HepG2 (cell line): ENCODE measurements around the gene TPTE2. TPM values are rescaled to one million over a fixed set of nuclear protein-coding genes. Genes with fewer than 3 reads are reported as not detected.

Source experiments
- ATF6 ChIP-seq: sonication (generic); formaldehyde crosslinking; conservative IDR thresholded peaks from 2 replicates; pipeline ENCODE4 v1.4.0; 2020; ENCODE audit warnings: missing genetic modification reagents
- HMGXB4 ChIP-seq, 2 experiments: sonication (generic) in 1 of 2; formaldehyde crosslinking in 1 of 2; IDR thresholded peaks; 2 replicates each; pipeline versions ENCODE4 v1.4.0 to v1.6.1; 2018 to 2020; ENCODE audit warnings: missing genetic modification reagents in 2 of 2, borderline replicate concordance in 1 of 2, low read depth in 1 of 2, mild to moderate bottlenecking in 1 of 2, missing biosample characterization in 1 of 2
- KMT2B ChIP-seq: IDR thresholded peaks from 2 replicates; pipeline ENCODE4 v1.6.1; 2016; ENCODE audit warnings: missing genetic modification reagents, missing compliant biosample characterization
- MTA1 ChIP-seq: sonication (generic); formaldehyde crosslinking; IDR thresholded peaks from 2 replicates; pipeline ENCODE4 v1.4.0; 2020; ENCODE audit warnings: missing genetic modification reagents, mild to moderate bottlenecking, borderline replicate concordance
- ZBTB8A ChIP-seq: sonication (generic); formaldehyde crosslinking; IDR thresholded peaks from 2 replicates; pipeline ENCODE4 v1.4.0; 2020; ENCODE audit warnings: mild to moderate bottlenecking, low read depth, missing genetic modification reagents, borderline replicate concordance
- ZNF781 ChIP-seq: sonication (generic); formaldehyde crosslinking; IDR thresholded peaks from 2 replicates; pipeline ENCODE4 v1.5.1; 2020; ENCODE audit warnings: borderline replicate concordance, mild to moderate bottlenecking, missing genetic modification reagents; ENCODE audit errors: not compliant biosample characterization
- ZSCAN22 ChIP-seq: sonication (generic); formaldehyde crosslinking; IDR thresholded peaks from 2 replicates; pipeline ENCODE4 v1.4.0; 2020; ENCODE audit warnings: mild to moderate bottlenecking, missing genetic modification reagents
- polyA plus RNA-seq, 8 experiments: library from polyadenylated mRNA; depleted of rRNA in 3 of 8; stranded (reverse) in 7 of 8; unstranded in 1 of 8; fragments of >200 nt; fragmentation: Illumina TruSeq in 4 of 8; extraction: Trizol in 4 of 8; gene quantifications; 2 replicates each; pipeline versions ENCODE4 v1.2.1 to v1.2.3, GENCODE V29; 2011 to 2016; ENCODE audit warnings: low read depth in 4 of 8, missing spikeins in 1 of 8, mixed read lengths in 1 of 8; ENCODE audit not compliant: insufficient read depth in 1 of 8
- total RNA-seq, 5 experiments: library from RNA; depleted of rRNA; stranded (reverse); fragments of >200 nt; fragmentation: Illumina TruSeq; extraction: Trizol; gene quantifications; 2 replicates each; pipeline ENCODE4 v1.2.3, GENCODE V29; 2016; ENCODE audit warnings: low read depth in 1 of 5
- TF ChIP-seq, protein P1 (sequence below): sonication (generic); formaldehyde crosslinking; IDR thresholded peaks from 2 replicates; pipeline ENCODE4 v1.4.0; 2020; ENCODE audit warnings: missing genetic modification reagents, mild to moderate bottlenecking, borderline replicate concordance
- TF ChIP-seq, protein P2 (sequence below): sonication (generic); formaldehyde crosslinking; IDR thresholded peaks from 2 replicates; pipeline ENCODE4 v1.4.0; 2020; ENCODE audit warnings: missing genetic modification reagents
- TF ChIP-seq, protein P3 (sequence below): sonication (generic); formaldehyde crosslinking; IDR thresholded peaks from 2 replicates; pipeline ENCODE4 v1.5.0; 2020; ENCODE audit warnings: mild to moderate bottlenecking, missing genetic modification reagents, borderline replicate concordance
- TF ChIP-seq, protein P4 (sequence below), 2 experiments: fragments of 450-650 bp in 1 of 2; sonication (generic) in 1 of 2; formaldehyde crosslinking; IDR thresholded peaks; 2 replicates each; pipeline versions ENCODE4 v1.5.0 to v1.8.0; 2020 to 2022; ENCODE audit warnings: mild to moderate bottlenecking in 1 of 2, missing genetic modification reagents in 1 of 2

The TPTE2 gene
- total and polyA plus RNA-seq, 2 of the 13 experiments (the other 11 are each of a cell fraction or from before 2014, with no cell fraction given) = 0.07 TPM; not detected in 1

- TF ChIP-seq, protein P1, sequence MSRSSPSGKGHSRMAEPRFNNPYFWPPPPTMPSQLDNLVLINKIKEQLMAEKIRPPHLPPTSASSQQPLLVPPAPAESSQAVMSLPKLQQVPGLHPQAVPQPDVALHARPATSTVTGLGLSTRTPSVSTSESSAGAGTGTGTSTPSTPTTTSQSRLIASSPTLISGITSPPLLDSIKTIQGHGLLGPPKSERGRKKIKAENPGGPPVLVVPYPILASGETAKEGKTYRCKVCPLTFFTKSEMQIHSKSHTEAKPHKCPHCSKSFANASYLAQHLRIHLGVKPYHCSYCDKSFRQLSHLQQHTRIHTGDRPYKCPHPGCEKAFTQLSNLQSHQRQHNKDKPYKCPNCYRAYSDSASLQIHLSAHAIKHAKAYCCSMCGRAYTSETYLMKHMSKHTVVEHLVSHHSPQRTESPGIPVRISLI (CRISPR knock-in tag) = peak; percentile 97
- TF ChIP-seq, protein P2, sequence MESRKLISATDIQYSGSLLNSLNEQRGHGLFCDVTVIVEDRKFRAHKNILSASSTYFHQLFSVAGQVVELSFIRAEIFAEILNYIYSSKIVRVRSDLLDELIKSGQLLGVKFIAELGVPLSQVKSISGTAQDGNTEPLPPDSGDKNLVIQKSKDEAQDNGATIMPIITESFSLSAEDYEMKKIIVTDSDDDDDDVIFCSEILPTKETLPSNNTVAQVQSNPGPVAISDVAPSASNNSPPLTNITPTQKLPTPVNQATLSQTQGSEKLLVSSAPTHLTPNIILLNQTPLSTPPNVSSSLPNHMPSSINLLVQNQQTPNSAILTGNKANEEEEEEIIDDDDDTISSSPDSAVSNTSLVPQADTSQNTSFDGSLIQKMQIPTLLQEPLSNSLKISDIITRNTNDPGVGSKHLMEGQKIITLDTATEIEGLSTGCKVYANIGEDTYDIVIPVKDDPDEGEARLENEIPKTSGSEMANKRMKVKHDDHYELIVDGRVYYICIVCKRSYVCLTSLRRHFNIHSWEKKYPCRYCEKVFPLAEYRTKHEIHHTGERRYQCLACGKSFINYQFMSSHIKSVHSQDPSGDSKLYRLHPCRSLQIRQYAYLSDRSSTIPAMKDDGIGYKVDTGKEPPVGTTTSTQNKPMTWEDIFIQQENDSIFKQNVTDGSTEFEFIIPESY = peak; percentile 72; the same call in 1 of the 2 replicates
- TF ChIP-seq ZBTB8A = no peak
- no peak for TF ChIP-seq KMT2B
- TF ChIP-seq, protein P3, sequence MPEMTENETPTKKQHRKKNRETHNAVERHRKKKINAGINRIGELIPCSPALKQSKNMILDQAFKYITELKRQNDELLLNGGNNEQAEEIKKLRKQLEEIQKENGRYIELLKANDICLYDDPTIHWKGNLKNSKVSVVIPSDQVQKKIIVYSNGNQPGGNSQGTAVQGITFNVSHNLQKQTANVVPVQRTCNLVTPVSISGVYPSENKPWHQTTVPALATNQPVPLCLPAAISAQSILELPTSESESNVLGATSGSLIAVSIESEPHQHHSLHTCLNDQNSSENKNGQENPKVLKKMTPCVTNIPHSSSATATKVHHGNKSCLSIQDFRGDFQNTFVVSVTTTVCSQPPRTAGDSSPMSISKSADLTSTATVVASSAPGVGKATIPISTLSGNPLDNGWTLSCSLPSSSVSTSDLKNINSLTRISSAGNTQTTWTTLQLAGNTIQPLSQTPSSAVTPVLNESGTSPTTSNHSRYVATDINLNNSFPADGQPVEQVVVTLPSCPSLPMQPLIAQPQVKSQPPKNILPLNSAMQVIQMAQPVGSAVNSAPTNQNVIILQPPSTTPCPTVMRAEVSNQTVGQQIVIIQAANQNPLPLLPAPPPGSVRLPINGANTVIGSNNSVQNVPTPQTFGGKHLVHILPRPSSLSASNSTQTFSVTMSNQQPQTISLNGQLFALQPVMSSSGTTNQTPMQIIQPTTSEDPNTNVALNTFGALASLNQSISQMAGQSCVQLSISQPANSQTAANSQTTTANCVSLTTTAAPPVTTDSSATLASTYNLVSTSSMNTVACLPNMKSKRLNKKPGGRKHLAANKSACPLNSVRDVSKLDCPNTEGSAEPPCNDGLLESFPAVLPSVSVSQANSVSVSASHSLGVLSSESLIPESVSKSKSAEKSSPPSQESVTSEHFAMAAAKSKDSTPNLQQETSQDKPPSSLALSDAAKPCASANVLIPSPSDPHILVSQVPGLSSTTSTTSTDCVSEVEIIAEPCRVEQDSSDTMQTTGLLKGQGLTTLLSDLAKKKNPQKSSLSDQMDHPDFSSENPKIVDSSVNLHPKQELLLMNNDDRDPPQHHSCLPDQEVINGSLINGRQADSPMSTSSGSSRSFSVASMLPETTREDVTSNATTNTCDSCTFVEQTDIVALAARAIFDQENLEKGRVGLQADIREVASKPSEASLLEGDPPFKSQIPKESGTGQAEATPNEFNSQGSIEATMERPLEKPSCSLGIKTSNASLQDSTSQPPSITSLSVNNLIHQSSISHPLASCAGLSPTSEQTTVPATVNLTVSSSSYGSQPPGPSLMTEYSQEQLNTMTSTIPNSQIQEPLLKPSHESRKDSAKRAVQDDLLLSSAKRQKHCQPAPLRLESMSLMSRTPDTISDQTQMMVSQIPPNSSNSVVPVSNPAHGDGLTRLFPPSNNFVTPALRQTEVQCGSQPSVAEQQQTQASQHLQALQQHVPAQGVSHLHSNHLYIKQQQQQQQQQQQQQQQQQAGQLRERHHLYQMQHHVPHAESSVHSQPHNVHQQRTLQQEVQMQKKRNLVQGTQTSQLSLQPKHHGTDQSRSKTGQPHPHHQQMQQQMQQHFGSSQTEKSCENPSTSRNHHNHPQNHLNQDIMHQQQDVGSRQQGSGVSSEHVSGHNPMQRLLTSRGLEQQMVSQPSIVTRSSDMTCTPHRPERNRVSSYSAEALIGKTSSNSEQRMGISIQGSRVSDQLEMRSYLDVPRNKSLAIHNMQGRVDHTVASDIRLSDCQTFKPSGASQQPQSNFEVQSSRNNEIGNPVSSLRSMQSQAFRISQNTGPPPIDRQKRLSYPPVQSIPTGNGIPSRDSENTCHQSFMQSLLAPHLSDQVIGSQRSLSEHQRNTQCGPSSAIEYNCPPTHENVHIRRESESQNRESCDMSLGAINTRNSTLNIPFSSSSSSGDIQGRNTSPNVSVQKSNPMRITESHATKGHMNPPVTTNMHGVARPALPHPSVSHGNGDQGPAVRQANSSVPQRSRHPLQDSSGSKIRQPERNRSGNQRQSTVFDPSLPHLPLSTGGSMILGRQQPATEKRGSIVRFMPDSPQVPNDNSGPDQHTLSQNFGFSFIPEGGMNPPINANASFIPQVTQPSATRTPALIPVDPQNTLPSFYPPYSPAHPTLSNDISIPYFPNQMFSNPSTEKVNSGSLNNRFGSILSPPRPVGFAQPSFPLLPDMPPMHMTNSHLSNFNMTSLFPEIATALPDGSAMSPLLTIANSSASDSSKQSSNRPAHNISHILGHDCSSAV (CRISPR knock-in tag) = no peak
- peak; percentile 61 for TF ChIP-seq ZNF781 (CRISPR knock-in tag)
- TF ChIP-seq ZSCAN22 (CRISPR knock-in tag) = no peak
- TF ChIP-seq ATF6 (CRISPR knock-in tag) = no peak
- TF ChIP-seq, protein P4, sequence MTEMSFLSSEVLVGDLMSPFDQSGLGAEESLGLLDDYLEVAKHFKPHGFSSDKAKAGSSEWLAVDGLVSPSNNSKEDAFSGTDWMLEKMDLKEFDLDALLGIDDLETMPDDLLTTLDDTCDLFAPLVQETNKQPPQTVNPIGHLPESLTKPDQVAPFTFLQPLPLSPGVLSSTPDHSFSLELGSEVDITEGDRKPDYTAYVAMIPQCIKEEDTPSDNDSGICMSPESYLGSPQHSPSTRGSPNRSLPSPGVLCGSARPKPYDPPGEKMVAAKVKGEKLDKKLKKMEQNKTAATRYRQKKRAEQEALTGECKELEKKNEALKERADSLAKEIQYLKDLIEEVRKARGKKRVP (CRISPR knock-in tag; IDR thresholded peaks at IDR 0.05) = peak in 1 of 2 experiments; percentile 41; a peak in 1 of 4 replicates
- TF ChIP-seq MTA1 = peak; percentile 76
- TF ChIP-seq HMGXB4 (CRISPR knock-in tag; IDR thresholded peaks at IDR 0.05; ENCODE audit: borderline replicate concordance in 1 of 2, low read depth in 1 of 2) = peak; percentile 27 to 37; a peak in 1 of 4 replicates
Observed at GRCh38 chr13:19596960-19597361, 35.6 kb upstream of the TPTE2 start (continued).
